Thyroid gland (tissue), 4 donors: ENCODE results near the gene MCL1. TPM values are rescaled to one million over a fixed set of nuclear protein-coding genes. Genes with fewer than 3 reads are reported as not detected.
"Not testable (repeated sequence)": the region's sequence is repeated elsewhere in the genome, so short reads cannot be mapped to it uniquely, and the experiment has no call there.

Experiments
- DNase-seq, 2 donors: peaks; one replicate each; pipeline ENCODE4 v3.0.0-alpha.2; 2019
- H3K27ac ChIP-seq, 3 donors: fragments of 200-600 bp; sonication (generic); 1 replicate in 2 of 3; 2 replicates in 1 of 3; pipeline ENCODE4 v1.5.1; 2016 to 2019; ENCODE audit warnings: mild to moderate bottlenecking in 1 of 3, moderate library complexity in 1 of 3
- H3K27me3 ChIP-seq: fragments of 200-600 bp; sonication (generic); one replicate; pipeline ENCODE4 v1.5.1; 2019
- H3K36me3 ChIP-seq, 2 donors: fragments of 200-600 bp; sonication (generic); one replicate each; pipeline ENCODE4 v1.5.1; 2016 to 2019
- H3K4me1 ChIP-seq, 2 donors: fragments of 200-600 bp; sonication (generic); one replicate each; pipeline ENCODE4 v1.5.1; 2017 to 2019
- H3K4me3 ChIP-seq, 3 donors: fragments of 200-600 bp; sonication (generic); replicated peaks in 1 of 3; 1 replicate in 2 of 3; 2 replicates in 1 of 3; pipeline ENCODE4 v1.5.1; 2016; ENCODE audit warnings: mild to moderate bottlenecking in 1 of 3
- H3K9me3 ChIP-seq: fragments of 200-600 bp; sonication (generic); one replicate; pipeline ENCODE4 v1.5.1; 2017
- POLR2A ChIP-seq, 2 donors: fragments of 450-650 bp; IDR thresholded peaks; one replicate each; pipeline ENCODE4 v1.6.1; 2017; ENCODE audit warnings: antibody characterized with exemption in 2 of 2, mild to moderate bottlenecking in 2 of 2, moderate library complexity in 1 of 2
- WGBS, 2 donors: methylation state at CpG; one replicate each; pipeline ENCODE4 v1.1.5; 2017; 5-methylcytosine and 5-hydroxymethylcytosine counted together
- intact Hi-C: fragments of 100-400 bp; cut with DNase I; formaldehyde crosslinking; loops from one replicate; pipeline ENCODE4 v1.15.1; 2023
- total RNA-seq, 4 donors: library from RNA; depleted of rRNA; stranded (reverse); fragments of >200 nt; gene quantifications; one replicate each; pipeline ENCODE4 v1.2.3, GENCODE V29; 2016
- TF ChIP-seq, protein P1 (sequence below), 6 experiments: fragments of 200-600 bp in 3 of 6; fragments of 450-650 bp in 3 of 6; sonication (generic) in 3 of 6; IDR thresholded peaks; one replicate each; pipeline ENCODE4 v1.5.1; 2016 to 2019; ENCODE audit warnings: antibody characterized with exemption in 6 of 6, mild to moderate bottlenecking in 2 of 6, inconsistent platforms in 1 of 6, moderate library complexity in 1 of 6

Gene MCL1
- total RNA-seq, 4 donors from 2014 or later: 164 to 313 (median 203) TPM

DNA sequence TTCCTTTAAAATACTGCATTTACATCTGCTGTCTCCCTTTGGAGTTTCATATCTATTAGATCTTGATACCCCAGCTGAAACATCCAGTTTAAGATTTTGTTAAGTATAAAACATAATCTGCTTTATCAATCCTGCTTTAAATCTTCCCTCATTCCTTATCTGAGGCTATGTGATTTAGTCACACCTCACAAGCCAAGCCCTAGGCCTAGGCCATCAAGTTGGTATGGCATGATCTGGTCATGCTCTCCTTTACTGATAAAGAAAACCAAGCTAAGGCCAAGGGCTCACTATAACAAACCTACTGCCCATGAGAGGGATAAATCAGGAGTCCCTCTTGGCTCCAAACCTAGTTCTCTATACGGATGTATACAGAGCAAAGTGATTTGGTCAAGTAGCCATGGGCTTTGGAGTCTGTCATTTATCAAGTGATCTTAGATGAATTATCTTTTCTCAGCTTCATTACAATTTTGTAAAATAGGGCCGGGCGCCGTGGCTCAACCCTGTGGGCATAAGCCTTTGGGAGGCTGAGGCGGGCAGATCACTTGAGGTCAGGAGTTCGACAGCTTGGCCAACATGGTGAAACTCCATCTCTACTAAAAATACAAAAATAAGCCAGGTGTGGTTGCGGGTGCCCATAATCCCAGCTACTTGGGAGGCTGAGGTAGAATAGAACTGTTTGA lies 27.2 kb upstream of the MCL1 start:
- TF ChIP-seq POLR2A (IDR thresholded peaks at IDR 0.05): no peak
- TF ChIP-seq, protein P1, sequence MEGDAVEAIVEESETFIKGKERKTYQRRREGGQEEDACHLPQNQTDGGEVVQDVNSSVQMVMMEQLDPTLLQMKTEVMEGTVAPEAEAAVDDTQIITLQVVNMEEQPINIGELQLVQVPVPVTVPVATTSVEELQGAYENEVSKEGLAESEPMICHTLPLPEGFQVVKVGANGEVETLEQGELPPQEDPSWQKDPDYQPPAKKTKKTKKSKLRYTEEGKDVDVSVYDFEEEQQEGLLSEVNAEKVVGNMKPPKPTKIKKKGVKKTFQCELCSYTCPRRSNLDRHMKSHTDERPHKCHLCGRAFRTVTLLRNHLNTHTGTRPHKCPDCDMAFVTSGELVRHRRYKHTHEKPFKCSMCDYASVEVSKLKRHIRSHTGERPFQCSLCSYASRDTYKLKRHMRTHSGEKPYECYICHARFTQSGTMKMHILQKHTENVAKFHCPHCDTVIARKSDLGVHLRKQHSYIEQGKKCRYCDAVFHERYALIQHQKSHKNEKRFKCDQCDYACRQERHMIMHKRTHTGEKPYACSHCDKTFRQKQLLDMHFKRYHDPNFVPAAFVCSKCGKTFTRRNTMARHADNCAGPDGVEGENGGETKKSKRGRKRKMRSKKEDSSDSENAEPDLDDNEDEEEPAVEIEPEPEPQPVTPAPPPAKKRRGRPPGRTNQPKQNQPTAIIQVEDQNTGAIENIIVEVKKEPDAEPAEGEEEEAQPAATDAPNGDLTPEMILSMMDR (IDR thresholded peaks at IDR 0.05): no peak

DNA sequence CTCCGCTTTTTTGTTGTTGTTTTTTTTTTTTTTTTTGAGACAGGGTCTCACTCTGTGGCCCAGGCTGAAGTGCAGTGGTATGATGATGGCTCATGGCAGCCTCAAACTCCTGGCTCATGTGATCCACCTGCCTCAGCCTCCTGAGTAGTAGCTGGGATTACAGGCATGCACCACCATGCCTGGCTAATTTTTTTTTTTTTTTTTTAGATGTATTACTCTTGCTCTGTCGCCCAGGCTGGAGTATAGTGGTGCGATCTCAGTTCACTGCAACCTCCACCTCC lies 26.0 kb upstream of the MCL1 start:
- DNase-seq, H3K9me3 ChIP-seq, intact Hi-C loops, H3K4me3 ChIP-seq, H3K36me3 ChIP-seq, H3K27me3 ChIP-seq: not testable (repeated sequence)
- Histone ChIP-seq H3K4me1 (peaks cover 0 to 23% of the 10 kb centered on the region in 2 donors), H3K27ac (peak overlapping the region in 1 of 3 donors; percentile 74)
- WGBS, 2 donors: 95 to 99% methylated on average over 3 of the region's 3 CpGs

More for the DNA sequence above, 27.2 kb upstream of the MCL1 start:
- H3K4me1 ChIP-seq: peaks cover 8 to 35% of the 10 kb centered on the region in 2 donors
- H3K36me3 ChIP-seq: no peaks in the 10 kb centered on the region
- no peak overlapping the region for H3K4me3 ChIP-seq
- no peak overlapping the region for H3K27ac ChIP-seq
- H3K27me3 ChIP-seq: no peaks in the 10 kb centered on the region
- H3K9me3 ChIP-seq: no peaks in the 10 kb centered on the region
- 97% methylated on average over 7 of the region's 7 CpGs for WGBS, 2 donors
- intact Hi-C loops: no loop called here
- DNase-seq: no peak

DNA sequence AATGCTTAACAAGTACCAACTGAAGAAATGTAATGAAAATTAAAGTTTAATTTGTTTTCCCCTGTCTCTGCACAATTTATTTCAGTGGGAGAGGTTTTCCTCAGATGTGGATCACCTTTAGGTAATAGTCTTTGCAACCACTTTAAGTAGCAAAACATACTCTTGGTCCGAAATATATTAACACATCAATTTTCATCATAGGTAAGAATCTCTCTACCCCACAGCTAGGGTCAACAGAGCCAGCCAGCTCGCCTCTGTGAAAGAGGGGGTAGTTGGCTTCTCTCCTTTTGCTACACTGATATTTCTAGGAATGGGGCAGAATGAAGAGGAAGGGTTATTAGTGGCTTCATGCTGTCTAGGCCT lies 24.8 kb upstream of the MCL1 start:
- 91 to 94% methylated on average over 2 of the region's 2 CpGs for WGBS, 2 donors
- TF ChIP-seq, protein P1 (IDR thresholded peaks at IDR 0.05): no peak
- TF ChIP-seq POLR2A (IDR thresholded peaks at IDR 0.05): no peak
- Histone ChIP-seq H3K4me3 (no peak overlapping the region), H3K27ac (peak overlapping the region; percentile 53 to 74 (median 64)), H3K9me3 (no peaks in the 10 kb centered on the region), H3K27me3 (no peaks in the 10 kb centered on the region), H3K36me3 (peaks cover 7 to 10% of the 10 kb centered on the region in 2 donors), H3K4me1 (peaks cover 0 to 13% of the 10 kb centered on the region in 2 donors)
- intact Hi-C loops: no loop called here
- DNase-seq: no peak

DNA sequence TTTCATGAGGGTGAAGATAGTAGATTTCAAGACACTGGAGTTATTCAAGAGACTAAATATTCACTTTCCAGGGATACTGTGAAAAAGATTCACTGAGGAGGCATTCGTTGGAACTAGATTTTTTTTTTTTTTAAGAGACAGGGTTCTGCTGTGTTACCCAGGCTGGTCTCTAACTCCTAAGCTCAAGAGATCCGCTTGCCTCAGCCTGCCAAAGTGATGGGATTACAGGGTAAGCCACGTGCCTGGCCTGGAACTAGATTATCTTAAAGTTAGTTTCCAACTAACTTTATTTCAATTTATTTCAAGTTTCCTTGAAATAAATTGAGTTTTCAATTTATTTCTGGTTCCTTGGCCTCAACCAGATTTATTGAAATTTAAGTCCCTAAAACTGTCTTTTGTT lies 24.3 kb upstream of the MCL1 start:
- no peak overlapping the region for H3K4me3 ChIP-seq
- no peaks in the 10 kb centered on the region for H3K27me3 ChIP-seq
- no peaks in the 10 kb centered on the region for H3K9me3 ChIP-seq
- intact Hi-C loops: no loop called here
- DNase-seq: no peak
- H3K27ac ChIP-seq: peak overlapping the region in 1 of 3 donors; percentile 74
- peaks cover 0 to 13% of the 10 kb centered on the region in 2 donors for H3K4me1 ChIP-seq
- 79 to 91% methylated on average over 3 of the region's 3 CpGs for WGBS, 2 donors
- peaks cover 7 to 10% of the 10 kb centered on the region in 2 donors for H3K36me3 ChIP-seq
- TF ChIP-seq, protein P1 (IDR thresholded peaks at IDR 0.05): no peak
- no peak for TF ChIP-seq POLR2A (IDR thresholded peaks at IDR 0.05)

DNA sequence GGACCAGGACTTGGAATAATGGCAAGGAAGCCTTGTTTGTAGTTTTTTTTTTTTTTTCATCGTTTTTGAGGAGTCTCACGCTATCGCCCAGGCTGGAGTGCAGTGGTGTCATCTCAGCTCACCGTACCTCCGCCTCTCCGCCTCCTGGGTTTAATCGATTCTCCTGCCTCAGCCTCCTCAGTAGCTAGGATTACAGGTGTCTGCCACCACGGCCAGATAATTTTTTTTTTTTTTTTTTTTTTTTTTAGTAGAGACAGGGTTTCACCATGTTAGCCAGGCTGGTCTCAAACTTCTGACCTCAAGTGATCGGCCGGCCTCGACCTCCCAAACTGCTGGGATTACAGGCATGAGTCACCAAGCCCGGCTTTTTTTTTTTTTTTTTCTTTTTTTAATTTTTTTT lies 23.0 kb upstream of the MCL1 start:
- peaks cover 0 to 13% of the 10 kb centered on the region in 2 donors for H3K4me1 ChIP-seq
- H3K4me3 ChIP-seq, DNase-seq, intact Hi-C loops, H3K9me3 ChIP-seq, H3K36me3 ChIP-seq, H3K27ac ChIP-seq, H3K27me3 ChIP-seq: not testable (repeated sequence)
- 96 to 97% methylated on average over 12 of the region's 12 CpGs for WGBS, 2 donors

DNA sequence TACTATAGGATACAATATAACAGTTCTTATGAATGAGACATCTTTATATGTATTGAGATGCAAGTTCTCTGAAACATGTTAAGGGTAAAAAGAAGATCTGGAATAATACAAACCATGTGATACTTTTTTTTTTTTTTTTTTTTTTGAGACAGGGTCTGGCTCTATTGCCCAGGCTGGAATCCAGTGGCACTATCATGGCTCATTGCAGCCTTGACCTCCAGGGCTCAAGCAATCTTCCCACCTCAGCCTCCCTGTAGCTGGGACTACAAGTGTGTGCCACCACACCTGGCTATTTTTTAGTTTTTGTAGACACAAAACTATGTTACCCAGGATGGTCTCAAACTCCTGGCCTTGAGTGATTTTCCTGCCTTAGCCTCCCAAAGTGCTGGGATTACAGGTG lies 22.1 kb upstream of the MCL1 start:
- H3K9me3 ChIP-seq: no peaks in the 10 kb centered on the region
- intact Hi-C loops: no loop called here
- TF ChIP-seq, protein P1 (IDR thresholded peaks at IDR 0.05): no peak
- no peak for TF ChIP-seq POLR2A (IDR thresholded peaks at IDR 0.05)

DNA sequence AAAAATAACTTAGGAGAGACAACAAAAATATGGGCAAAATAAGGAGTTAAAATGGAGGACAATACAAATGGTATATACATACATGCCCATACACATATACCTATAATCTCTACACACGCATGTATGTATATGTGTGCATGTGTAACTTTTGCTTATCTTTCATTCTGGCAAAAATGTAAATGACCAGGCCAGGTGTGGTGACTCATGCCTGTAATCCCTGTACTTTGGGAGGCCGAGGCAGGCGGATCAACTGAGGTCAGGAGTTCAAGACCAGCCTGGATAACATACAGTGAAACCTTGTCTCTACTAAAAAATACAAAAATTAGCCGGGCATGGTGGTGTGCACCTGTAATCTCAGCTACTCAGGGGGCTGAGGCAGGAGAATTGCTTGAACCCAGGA lies 18.9 kb upstream of the MCL1 start:
- DNase-seq, H3K4me1 ChIP-seq, H3K4me3 ChIP-seq, intact Hi-C loops, H3K9me3 ChIP-seq, H3K27me3 ChIP-seq, H3K36me3 ChIP-seq, H3K27ac ChIP-seq: not testable (repeated sequence)
- WGBS, 2 donors: 87 to 96% methylated on average over 4 of the region's 4 CpGs

More for the DNA sequence above, 22.1 kb upstream of the MCL1 start:
- H3K4me1 ChIP-seq: peaks cover 0 to 13% of the 10 kb centered on the region in 2 donors
- DNase-seq: no peak
- H3K4me3 ChIP-seq: no peak overlapping the region
- no peak overlapping the region for H3K27ac ChIP-seq
- no peaks in the 10 kb centered on the region for H3K27me3 ChIP-seq
- peaks cover 7 to 10% of the 10 kb centered on the region in 2 donors for H3K36me3 ChIP-seq
